A549 (cell line): ENCODE measurements around the gene DEPDC1B. TPM values are rescaled to one million over a fixed set of nuclear protein-coding genes. Genes with fewer than 3 reads are reported as not detected.

Experiments used
- ATAC-seq, 2 experiments: fragments of 200-7000 bp in 1 of 2; fragments of >200 bp in 1 of 2; cut with Nextera tagmentation in 1 of 2; cut with Tn5 transposase in 1 of 2; 3 replicates each; pipeline versions ENCODE4 v1.8.0 to v1.9.1; 2018 to 2020; ENCODE audit warnings: mild to moderate bottlenecking in 1 of 2, moderate library complexity in 1 of 2
- CTCF ChIA-PET: fragments of 300-600 bp; sonication (Branson Sonifier 250); formaldehyde crosslinking; extraction: SDS; loops from one replicate; lab custom pipeline; 2021; ENCODE audit warnings: antibody characterized with exemption, inconsistent platforms; lab: Yijun Ruan, JAX
- POLR2A ChIA-PET: fragments of 350-600 bp; formaldehyde crosslinking; extraction: SDS; loops from one replicate; lab custom pipeline; 2021; ENCODE audit warnings: antibody characterized with exemption, inconsistent platforms; lab: Yijun Ruan, JAX
- DNase-seq, 2 experiments: peaks; one replicate each; pipeline versions ENCODE4 v3.0.0 to v3.0.0-alpha.2; 2011 to 2016; ENCODE audit warnings: low read depth in 1 of 2, low spot score in 1 of 2
- FAIRE-seq: peaks from 2 replicates; lab custom pipeline; 2011; peaks lifted over from hg19 to GRCh38; lab: Jason Lieb, UNC
- H3K27ac ChIP-seq, 2 experiments: fragments of >200 bp; sonication (Bioruptor Twin); formaldehyde crosslinking; 3 replicates each; pipeline ENCODE4 v1.5.1; 2016 to 2017
- H3K4me1 ChIP-seq: fragments of >200 bp; sonication (Bioruptor Twin); formaldehyde crosslinking; 3 replicates; pipeline ENCODE4 v1.6.1; 2016
- H3K4me2 ChIP-seq: fragments of >200 bp; sonication (Bioruptor Twin); formaldehyde crosslinking; 3 replicates; pipeline ENCODE4 v1.6.1; 2016
- H3K4me3 ChIP-seq: fragments of >200 bp; sonication (Bioruptor Twin); formaldehyde crosslinking; 3 replicates; pipeline ENCODE4 v1.5.1; 2016
- H3K9me3 ChIP-seq: fragments of >200 bp; sonication (Bioruptor Twin); formaldehyde crosslinking; 3 replicates; pipeline ENCODE4 v1.6.1; 2016
- ATOH8 ChIP-seq: fragments of 250-450 bp; sonication (Bioruptor Pico); IDR thresholded peaks from 2 replicates; pipeline ENCODE4 v1.5.0; 2020; ENCODE audit warnings: low read depth, mild to moderate bottlenecking, moderate library complexity
- CBX2 ChIP-seq: fragments of 200-600 bp; sonication (generic); IDR thresholded peaks from 2 replicates; pipeline ENCODE4 v1.6.1; 2016; ENCODE audit warnings: low read depth, mild to moderate bottlenecking, borderline replicate concordance
- EP300 ChIP-seq, 2 experiments: fragments of >200 bp; sonication (Bioruptor Twin); formaldehyde crosslinking; IDR thresholded peaks; 2 replicates in 1 of 2; 3 replicates in 1 of 2; pipeline ENCODE4 v1.6.1; 2016 to 2017
- FOSL2 ChIP-seq, 2 experiments: fragments of 450-650 bp in 1 of 2; fragments of >200 bp in 1 of 2; sonication (Bioruptor Twin) in 1 of 2; formaldehyde crosslinking; IDR thresholded peaks; 2 replicates each; pipeline versions ENCODE4 v1.5.0 to v1.6.1; 2016 to 2020; ENCODE audit warnings: mild to moderate bottlenecking in 1 of 2, moderate library complexity in 1 of 2
- HES2 ChIP-seq: fragments of >200 bp; sonication (Bioruptor Twin); formaldehyde crosslinking; IDR thresholded peaks from 2 replicates; pipeline ENCODE4 v1.6.1; 2016
- HOXA7 ChIP-seq: fragments of 250-450 bp; sonication (Bioruptor Pico); IDR thresholded peaks from 2 replicates; pipeline ENCODE4 v1.5.0; 2020; ENCODE audit warnings: mild to moderate bottlenecking, moderate library complexity
- HOXB13 ChIP-seq: fragments of 250-450 bp; sonication (Bioruptor Pico); IDR thresholded peaks from 2 replicates; pipeline ENCODE4 v1.5.0; 2020; ENCODE audit warnings: low read depth, mild to moderate bottlenecking, moderate library complexity
- NFE2L2 ChIP-seq: fragments of 150-350 bp; conservative IDR thresholded peaks from 2 replicates; pipeline ENCODE4 v1.6.1; 2014; ENCODE audit warnings: low read length
- PBX3 ChIP-seq: IDR thresholded peaks from 2 replicates; pipeline ENCODE4 v1.6.1; 2012
- PHF8 ChIP-seq: fragments of 200-600 bp; sonication (generic); IDR thresholded peaks from 2 replicates; pipeline ENCODE4 v1.6.1; 2016; ENCODE audit warnings: low read depth, mild to moderate bottlenecking, antibody characterized with exemption, moderate library complexity, borderline replicate concordance
- POLR2A ChIP-seq: IDR thresholded peaks from 2 replicates; pipeline ENCODE4 v1.6.1; 2012; ENCODE audit warnings: mild to moderate bottlenecking, low read length
- POLR2AphosphoS2 ChIP-seq: conservative IDR thresholded peaks from 2 replicates; pipeline ENCODE4 v1.6.1; 2012; ENCODE audit warnings: low read length, improper control_type of control experiment, inconsistent platforms
- RARB ChIP-seq: fragments of 250-450 bp; sonication (Bioruptor Pico); IDR thresholded peaks from 2 replicates; pipeline ENCODE4 v1.8.0; 2021; ENCODE audit warnings: mild to moderate bottlenecking, moderate library complexity
- RCOR1 ChIP-seq: fragments of 150-350 bp; IDR thresholded peaks from 2 replicates; pipeline ENCODE4 v1.6.1; 2014; ENCODE audit warnings: antibody characterized with exemption, low read length, low read depth
- REST ChIP-seq: fragments of 200-600 bp; sonication (generic); IDR thresholded peaks from 2 replicates; pipeline ENCODE4 v1.6.1; 2016; ENCODE audit warnings: antibody characterized with exemption, mild to moderate bottlenecking, moderate library complexity
- SMC3 ChIP-seq: fragments of >200 bp; sonication (Bioruptor Twin); formaldehyde crosslinking; IDR thresholded peaks from 3 replicates; pipeline ENCODE4 v1.6.1; 2018; ENCODE audit warnings: inconsistent platforms
- ZSCAN20 ChIP-seq: fragments of 250-450 bp; sonication (Bioruptor Pico); IDR thresholded peaks from 2 replicates; pipeline ENCODE4 v1.8.0; 2022; ENCODE audit warnings: mild to moderate bottlenecking, moderate library complexity
- WGBS: methylation state at CpG from one replicate; pipeline ENCODE4 v1.1.6; 2017; ENCODE audit errors: missing lambda C conversion rate; 5-methylcytosine and 5-hydroxymethylcytosine counted together
- polyA plus RNA-seq, 4 experiments: library from polyadenylated mRNA; depleted of rRNA in 3 of 4; stranded (reverse); fragments of >200 nt; fragmentation: RNase III in 1 of 4; extraction: RNeasy Plus Mini Kit Qiagen cat#74134 plus additional on column Dnase treatment in 1 of 4; gene quantifications; 2 replicates in 3 of 4; 3 replicates in 1 of 4; pipeline ENCODE4 v1.2.3, GENCODE V29; 2011 to 2017

Gene DEPDC1B
- polyA plus RNA-seq, 2 of the 4 experiments (the other 2 are of a cell fraction): 17.4 to 34.8 TPM

- Histone ChIP-seq H3K4me2 (no peak overlapping the region), H3K4me3 (no peak overlapping the region), H3K9me3 (no peaks in the 10 kb centered on the region), H3K27ac (no peak overlapping the region; a peak in 1 of 6 replicates), H3K4me1 (no peaks in the 10 kb centered on the region)
- POLR2A ChIA-PET: no interaction called here
- WGBS: 90% methylated on average over 2 of the region's 2 CpGs
- CTCF ChIA-PET: interaction anchor here (0.8 kb wide), 1 partner anchor 773 kb away, joined by 5 read pairs; no protein-coding TSS in a partner anchor
- DNase-seq (no peak), FAIRE-seq (no peak), ATAC-seq (no peak)
- no peak for TF ChIP-seq HOXA7 (CRISPR knock-in tag)
- TF ChIP-seq NFE2L2: no peak
- no peak for TF ChIP-seq RCOR1
- no peak for TF ChIP-seq FOSL2 (IDR thresholded peaks at IDR 0.05)
- no peak for TF ChIP-seq FOSL2 (CRISPR knock-in tag; IDR thresholded peaks at IDR 0.05)
- TF ChIP-seq CBX2: no peak
- TF ChIP-seq PHF8: no peak
- TF ChIP-seq PBX3: no peak
- TF ChIP-seq POLR2A: no peak
- no peak for TF ChIP-seq EP300 (IDR thresholded peaks at IDR 0.05)
- TF ChIP-seq REST: no peak
- no peak for TF ChIP-seq SMC3
Measured at GRCh38 chr5:60584304-60584703, 115.7 kb downstream of the DEPDC1B start.

GRCh38 chr5:60583616-60584015 is 116.3 kb downstream of the DEPDC1B start:
- no peak overlapping the region for H3K4me2 ChIP-seq
- H3K9me3 ChIP-seq: no peaks in the 10 kb centered on the region
- TF ChIP-seq POLR2AphosphoS2: no peak
- TF ChIP-seq HES2: no peak
- no peak for TF ChIP-seq RCOR1
- TF ChIP-seq RARB: no peak
- TF ChIP-seq PBX3: no peak
- no peak for TF ChIP-seq ATOH8 (CRISPR knock-in tag)
- TF ChIP-seq ZSCAN20 (CRISPR knock-in tag): no peak
- TF ChIP-seq HOXB13 (CRISPR knock-in tag): no peak
- CTCF ChIA-PET: interaction anchor here (1.2 kb wide), 1 partner anchor 774 kb away, joined by 4 read pairs; no protein-coding TSS in a partner anchor
- H3K4me1 ChIP-seq: no peaks in the 10 kb centered on the region
- H3K4me3 ChIP-seq: no peak overlapping the region
- POLR2A ChIA-PET: no interaction called here
- ATAC-seq (no peak), DNase-seq (no peak), FAIRE-seq (no peak)
- H3K27ac ChIP-seq: no peak overlapping the region
